Endothelial cell (in vitro differentiated cells): Measurements from ENCODE around the gene TOP3B. TPM values are rescaled to one million over a fixed set of nuclear protein-coding genes. Genes with fewer than 3 reads are reported as not detected.
A peak's percentile ranks its signal among the peaks of the same experiment; 100 is the strongest.

ENCODE experiments used
- DNase-seq: peaks from one replicate; pipeline ENCODE4 v3.0.0; 2021; ENCODE audit warnings: low spot score
- H3K27ac Mint-ChIP-seq: one replicate; pipeline ENCODE4 v1.8.0; 2021; ENCODE audit warnings: mixed read lengths, inconsistent platforms; ENCODE audit not compliant: unreplicated experiment
- H3K27me3 Mint-ChIP-seq: one replicate; pipeline ENCODE4 v1.8.0; 2021; ENCODE audit warnings: mild to moderate bottlenecking, moderate library complexity, mixed read lengths, inconsistent platforms; ENCODE audit not compliant: unreplicated experiment
- H3K36me3 Mint-ChIP-seq: one replicate; pipeline ENCODE4 v1.8.0; 2021; ENCODE audit warnings: mild to moderate bottlenecking, low read depth, mixed read lengths, inconsistent platforms; ENCODE audit not compliant: unreplicated experiment
- H3K4me1 Mint-ChIP-seq: one replicate; pipeline ENCODE4 v1.8.0; 2021; ENCODE audit warnings: mild to moderate bottlenecking, mixed read lengths, inconsistent platforms; ENCODE audit not compliant: unreplicated experiment
- H3K4me3 Mint-ChIP-seq: one replicate; pipeline ENCODE4 v1.8.0; 2021; ENCODE audit warnings: mild to moderate bottlenecking, mixed read lengths, inconsistent platforms; ENCODE audit not compliant: unreplicated experiment
- H3K9me3 Mint-ChIP-seq: one replicate; pipeline ENCODE4 v1.8.0; 2021; ENCODE audit warnings: mixed read lengths, inconsistent platforms; ENCODE audit not compliant: unreplicated experiment
- total RNA-seq: library from RNA; stranded (reverse); fragmentation: NEBNext Ultra II Directional; extraction: Animal tissue kit (Norgen Biotek cat#: 25700); gene quantifications from one replicate; pipeline ENCODE4 v1.2.1, GENCODE V29; 2021; ENCODE audit not compliant: unreplicated experiment
- TF ChIP-seq, protein P1 (sequence below): fragments of 200-600 bp; sonication (generic); IDR thresholded peaks from one replicate; pipeline ENCODE4 v1.5.0; 2021; ENCODE audit warnings: antibody characterized with exemption; ENCODE audit not compliant: unreplicated experiment

TOP3B gene
- total RNA-seq, 1 donor from 2014 or later, result 55.6 TPM

GRCh38 chr22:21948824-21949568 is 33.6 kb downstream of the TOP3B start:
- peak overlapping the region; percentile 99 for H3K27ac Mint-ChIP-seq
- H3K27me3 Mint-ChIP-seq, result peaks cover 14% of the 10 kb centered on the region
- peaks cover 72% of the 10 kb centered on the region for H3K4me1 Mint-ChIP-seq
- TF ChIP-seq, protein P1, sequence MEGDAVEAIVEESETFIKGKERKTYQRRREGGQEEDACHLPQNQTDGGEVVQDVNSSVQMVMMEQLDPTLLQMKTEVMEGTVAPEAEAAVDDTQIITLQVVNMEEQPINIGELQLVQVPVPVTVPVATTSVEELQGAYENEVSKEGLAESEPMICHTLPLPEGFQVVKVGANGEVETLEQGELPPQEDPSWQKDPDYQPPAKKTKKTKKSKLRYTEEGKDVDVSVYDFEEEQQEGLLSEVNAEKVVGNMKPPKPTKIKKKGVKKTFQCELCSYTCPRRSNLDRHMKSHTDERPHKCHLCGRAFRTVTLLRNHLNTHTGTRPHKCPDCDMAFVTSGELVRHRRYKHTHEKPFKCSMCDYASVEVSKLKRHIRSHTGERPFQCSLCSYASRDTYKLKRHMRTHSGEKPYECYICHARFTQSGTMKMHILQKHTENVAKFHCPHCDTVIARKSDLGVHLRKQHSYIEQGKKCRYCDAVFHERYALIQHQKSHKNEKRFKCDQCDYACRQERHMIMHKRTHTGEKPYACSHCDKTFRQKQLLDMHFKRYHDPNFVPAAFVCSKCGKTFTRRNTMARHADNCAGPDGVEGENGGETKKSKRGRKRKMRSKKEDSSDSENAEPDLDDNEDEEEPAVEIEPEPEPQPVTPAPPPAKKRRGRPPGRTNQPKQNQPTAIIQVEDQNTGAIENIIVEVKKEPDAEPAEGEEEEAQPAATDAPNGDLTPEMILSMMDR, result no peak
- H3K36me3 Mint-ChIP-seq, result peaks cover 36% of the 10 kb centered on the region
- peak; percentile 50 for DNase-seq
- peak overlapping the region; percentile 63 for H3K4me3 Mint-ChIP-seq
- H3K9me3 Mint-ChIP-seq, result no peaks in the 10 kb centered on the region

GRCh38 chr22:21948390-21948789 is 34.2 kb downstream of the TOP3B start:
- H3K4me3 Mint-ChIP-seq, result peak overlapping the region; percentile 38
- peaks cover 12% of the 10 kb centered on the region for H3K27me3 Mint-ChIP-seq
- H3K27ac Mint-ChIP-seq, result peak overlapping the region; percentile 99
- no peaks in the 10 kb centered on the region for H3K9me3 Mint-ChIP-seq
- TF ChIP-seq, protein P1, result no peak
- DNase-seq, result no peak
- H3K36me3 Mint-ChIP-seq, result peaks cover 37% of the 10 kb centered on the region
- H3K4me1 Mint-ChIP-seq, result peaks cover 77% of the 10 kb centered on the region

DNA sequence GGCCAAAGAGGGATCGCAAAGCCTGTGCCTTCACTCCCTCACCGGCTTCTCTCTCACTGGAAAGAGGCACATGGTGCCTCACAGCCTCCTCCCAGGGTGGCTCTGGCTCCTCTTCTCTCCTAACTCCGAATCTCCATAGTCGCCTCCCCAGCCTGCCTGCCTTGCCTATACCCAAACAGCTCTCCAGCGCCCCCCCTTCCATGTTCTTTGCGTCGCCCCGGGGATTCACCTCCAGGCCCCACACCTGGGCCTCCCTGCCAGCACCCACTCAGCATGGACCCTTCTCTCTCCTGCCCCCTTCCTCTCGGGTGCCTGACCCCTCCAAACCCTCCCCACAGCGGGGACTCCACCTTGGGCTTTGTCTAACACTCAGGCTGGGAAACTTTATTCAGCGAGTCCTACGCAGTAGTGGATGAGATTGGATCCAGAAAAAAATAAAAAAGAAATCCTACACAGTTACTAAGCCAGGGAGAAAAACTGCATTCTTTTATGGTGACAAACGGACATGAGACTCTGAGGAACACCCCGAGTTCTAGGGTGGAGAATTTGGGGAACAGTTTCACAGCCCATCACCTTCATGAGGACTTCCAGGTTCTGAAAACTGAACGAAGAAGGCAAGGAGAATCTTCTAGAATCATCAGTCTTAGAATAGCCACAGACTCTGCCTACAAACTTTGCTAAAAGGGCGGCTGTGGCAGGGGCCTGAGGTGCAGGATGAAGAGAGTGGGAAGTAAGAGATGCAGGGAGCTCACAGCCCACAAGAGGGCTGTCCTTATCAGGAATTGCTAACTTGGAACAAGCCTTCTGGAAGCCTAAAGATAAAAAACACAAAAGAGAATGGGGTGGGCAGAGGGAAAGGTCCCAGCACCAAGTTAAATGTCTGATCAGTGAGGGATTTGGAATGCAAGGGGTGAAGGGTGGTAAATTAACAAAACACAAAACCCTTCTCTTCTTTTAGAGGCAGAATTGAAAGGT is 35.3 kb downstream of the TOP3B start:
- H3K27ac Mint-ChIP-seq, result peak overlapping the region; percentile 99
- H3K4me3 Mint-ChIP-seq, result peak overlapping the region; percentile 38
- peaks cover 87% of the 10 kb centered on the region for H3K4me1 Mint-ChIP-seq

GRCh38 chr22:21946262-21946925 is 36.2 kb downstream of the TOP3B start:
- peak overlapping the region; percentile 99 for H3K27ac Mint-ChIP-seq
- peaks cover 38% of the 10 kb centered on the region for H3K36me3 Mint-ChIP-seq
- H3K9me3 Mint-ChIP-seq, result no peaks in the 10 kb centered on the region
- peak overlapping the region; percentile 50 for H3K4me3 Mint-ChIP-seq
- peaks cover 89% of the 10 kb centered on the region for H3K4me1 Mint-ChIP-seq
- no peak for DNase-seq
- TF ChIP-seq, protein P1, result no peak
- H3K27me3 Mint-ChIP-seq, result peaks cover 7% of the 10 kb centered on the region

More for the DNA sequence above, 35.3 kb downstream of the TOP3B start:
- Mint-ChIP-seq H3K9me3 (no peaks in the 10 kb centered on the region), H3K36me3 (peaks cover 40% of the 10 kb centered on the region), H3K27me3 (peaks cover 12% of the 10 kb centered on the region)
- TF ChIP-seq, protein P1, result peak; percentile 37
- peak; percentile 48 for DNase-seq
